Suppressor macrophage treated with lipopolysaccharide for 4 hours (primary cell): Measurements from ENCODE around the gene C13orf46.

Experiments
- DNase-seq: peaks from one replicate; pipeline ENCODE4 v3.0.0-alpha.2; 2020

C13orf46 gene

DNA sequence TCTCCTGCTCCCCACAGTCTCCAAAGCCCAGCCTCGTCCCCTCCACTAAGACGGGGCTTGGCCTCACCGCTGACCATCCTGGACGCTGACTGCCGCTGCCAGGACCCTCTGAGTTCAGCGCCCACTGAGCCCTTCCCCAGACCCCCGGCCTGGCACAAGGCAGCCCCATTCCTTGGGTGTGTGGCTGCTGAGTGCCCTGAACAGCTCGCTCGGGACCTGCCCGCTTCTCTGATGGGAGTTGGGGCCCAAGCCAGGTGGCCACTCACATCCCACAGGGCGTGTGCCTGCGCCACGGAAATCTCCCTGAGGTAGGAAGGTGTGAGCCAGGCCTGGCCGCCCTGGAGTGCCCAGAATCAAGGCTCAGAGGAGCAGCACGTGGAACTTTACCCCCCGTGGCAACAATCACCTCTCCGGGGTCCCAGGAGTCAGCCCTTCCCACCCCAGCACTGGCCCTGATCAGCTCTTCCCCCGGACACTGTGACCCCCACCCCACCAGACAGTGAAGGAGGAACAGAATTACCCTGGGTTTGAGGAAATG, 20.8 kb downstream of the C13orf46 start:
- DNase-seq: no peak

DNA sequence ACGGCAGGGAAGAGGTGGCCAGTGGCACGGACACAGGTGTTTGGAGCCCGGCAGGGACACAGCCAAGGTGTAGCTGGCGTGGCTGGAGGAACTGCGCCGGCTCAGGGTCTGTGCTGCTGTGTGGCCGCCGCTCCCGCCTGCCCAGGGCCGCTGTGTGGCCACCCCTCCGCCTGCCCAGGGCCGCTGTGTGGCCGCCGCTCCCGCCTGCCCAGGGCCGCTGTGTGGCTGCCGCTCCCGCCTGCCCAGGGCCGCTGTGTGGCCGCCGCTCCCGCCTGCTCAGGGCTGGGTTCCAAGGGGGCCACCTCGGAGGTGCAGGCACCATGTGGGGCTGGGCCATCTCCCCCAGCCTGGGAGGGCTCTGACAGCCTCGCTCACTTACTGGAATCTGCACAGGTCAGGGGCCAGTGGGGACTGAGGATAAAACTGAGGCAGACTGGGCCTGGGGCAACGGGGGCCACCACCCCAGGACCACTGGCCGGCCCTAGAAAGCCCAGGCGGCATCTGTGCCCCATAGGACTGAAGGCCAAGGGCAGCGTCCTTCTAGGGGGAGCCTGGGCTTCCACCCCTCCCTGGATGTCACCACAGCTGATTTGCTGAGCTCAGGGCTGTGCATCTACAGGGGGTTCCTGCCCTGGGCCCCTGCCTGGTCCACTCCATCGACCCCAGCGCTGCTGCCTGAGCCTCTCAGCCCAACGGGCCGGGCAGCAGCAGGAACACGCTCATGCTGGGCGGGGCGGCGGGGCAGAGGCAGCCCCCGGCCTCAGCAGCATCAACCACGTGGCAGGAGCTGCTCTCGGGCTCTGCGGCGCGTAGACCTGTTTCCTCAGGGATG, 21.5 kb downstream of the C13orf46 start:
- DNase-seq: no peak

DNA sequence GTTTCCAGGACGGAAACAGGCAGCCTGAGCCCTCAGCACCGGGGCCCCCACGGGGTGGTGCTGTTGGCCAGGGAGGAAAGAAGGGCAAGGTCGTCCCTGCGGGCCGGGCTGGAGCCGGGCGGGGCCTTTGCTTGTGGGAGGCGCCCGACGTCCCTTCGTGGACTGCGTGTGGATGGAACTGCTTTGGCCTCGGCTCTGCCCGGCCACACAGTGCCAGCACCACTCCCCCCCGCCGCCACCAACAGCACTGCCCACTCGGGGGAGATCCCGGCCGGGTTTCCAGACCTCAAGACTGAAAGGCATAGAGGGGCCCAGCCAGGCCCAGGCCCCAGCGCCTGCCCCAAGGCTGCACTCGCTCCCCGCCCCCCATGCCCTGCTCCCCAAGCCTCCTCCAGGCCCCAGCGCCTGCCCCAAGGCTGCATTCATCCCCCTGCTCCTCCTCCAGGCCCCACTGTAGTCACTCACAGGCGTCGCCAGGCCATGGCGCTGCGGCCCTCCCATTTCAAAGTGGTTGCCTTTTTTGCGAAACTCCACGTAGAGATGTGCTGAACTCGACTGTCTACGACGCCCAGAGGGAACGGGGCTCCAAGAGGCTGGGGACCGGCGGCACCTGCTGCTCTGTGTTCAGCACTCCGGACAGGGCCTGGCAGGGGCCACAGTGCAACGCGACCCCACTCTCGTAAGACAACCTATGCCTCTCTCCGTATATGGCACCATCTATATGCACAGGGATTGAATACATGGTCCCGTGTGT, 22.5 kb downstream of the C13orf46 start:
- peak; percentile 83 for DNase-seq

DNA sequence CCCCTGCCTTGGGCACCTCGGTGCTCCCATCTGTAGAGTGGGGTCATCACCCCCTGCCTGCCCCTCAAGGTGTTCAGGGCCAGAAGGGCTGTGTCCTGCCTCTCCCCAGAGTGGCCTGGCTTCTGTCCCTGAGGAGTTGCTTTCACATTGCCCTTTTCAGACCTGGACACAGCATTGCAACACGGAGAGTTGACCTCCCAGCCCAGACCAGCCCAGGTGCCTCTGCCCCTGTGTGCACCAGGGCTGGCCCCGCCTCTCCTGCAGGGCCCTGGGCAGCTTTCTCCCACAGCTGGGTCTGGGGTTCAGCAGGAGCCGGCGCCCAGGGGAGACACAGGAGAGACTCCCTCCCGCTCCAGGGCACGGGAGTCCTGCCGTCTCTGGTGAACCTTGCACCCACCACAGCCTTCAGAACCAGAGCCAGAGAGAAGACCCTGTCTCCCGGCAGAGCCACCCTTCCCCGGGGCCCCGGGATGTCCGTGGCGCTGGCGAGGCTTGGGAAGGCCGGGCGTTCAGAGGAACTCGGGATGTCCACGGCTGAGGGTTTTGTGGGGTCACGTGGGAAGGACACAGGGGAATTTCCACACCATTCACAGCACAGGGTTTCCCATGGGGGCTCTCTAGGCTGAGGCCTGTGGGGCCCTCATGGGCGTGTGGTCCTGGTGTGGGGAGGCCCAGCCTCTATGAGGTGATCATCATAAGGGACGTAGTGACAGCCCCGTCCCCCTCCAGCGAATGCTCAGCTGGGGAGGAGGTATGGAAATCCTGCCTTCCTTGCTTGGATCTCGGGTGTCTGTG, 23.2 kb downstream of the C13orf46 start:
- DNase-seq: no peak

DNA sequence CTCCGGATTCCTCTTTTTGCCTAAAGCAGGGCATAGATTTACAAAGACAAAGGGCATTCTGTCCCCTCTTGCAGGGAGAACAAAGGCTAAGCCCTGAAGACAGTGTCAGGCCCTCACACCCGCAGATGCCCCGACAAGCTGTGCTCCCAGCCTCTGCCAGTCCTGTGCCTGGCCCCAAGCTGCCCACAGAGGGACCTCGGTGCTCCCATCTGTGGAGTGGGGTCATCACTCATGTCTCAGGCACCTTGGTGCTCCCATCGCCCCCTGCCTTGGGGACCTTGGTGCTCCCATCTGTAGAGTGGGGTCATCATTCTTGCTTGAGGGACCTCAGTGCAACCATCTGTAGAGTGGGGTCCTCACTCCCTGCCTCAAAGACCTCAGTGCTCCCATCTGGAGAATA, 24.3 kb downstream of the C13orf46 start:
- no peak for DNase-seq

DNA sequence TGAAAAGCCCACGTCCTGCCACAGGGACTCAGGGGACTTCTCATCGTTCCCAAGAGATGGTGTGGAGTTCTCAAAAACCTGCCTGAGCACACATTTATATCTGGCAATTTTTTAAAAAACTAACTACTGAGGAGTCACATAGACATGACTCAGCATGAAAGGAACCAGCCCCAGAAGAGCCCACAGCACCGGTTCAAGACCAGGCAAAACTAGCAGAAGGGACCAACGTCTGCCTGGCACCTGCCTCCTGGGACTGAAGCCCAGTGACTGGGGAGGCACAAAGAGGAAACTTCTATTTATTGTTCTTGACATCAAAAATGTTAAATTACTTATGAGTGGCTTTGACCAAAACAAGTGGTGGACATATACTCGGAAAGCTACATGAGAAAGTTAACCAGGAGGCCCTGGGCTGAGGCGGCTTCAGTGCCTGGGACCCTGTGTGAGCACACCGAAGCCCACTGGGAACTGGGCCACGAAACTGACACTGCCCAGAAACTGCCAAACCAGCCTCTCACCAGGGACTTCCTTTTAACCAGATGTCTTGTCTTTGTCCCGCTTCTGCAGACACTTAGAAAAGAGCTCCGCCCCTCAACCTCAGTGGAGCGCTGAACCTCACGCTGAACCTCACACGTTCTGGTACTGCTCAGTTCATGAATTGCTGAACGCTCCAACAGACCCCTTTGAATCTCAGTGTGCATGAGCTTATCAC, 25.7 kb downstream of the C13orf46 start:
- DNase-seq: no peak

DNA sequence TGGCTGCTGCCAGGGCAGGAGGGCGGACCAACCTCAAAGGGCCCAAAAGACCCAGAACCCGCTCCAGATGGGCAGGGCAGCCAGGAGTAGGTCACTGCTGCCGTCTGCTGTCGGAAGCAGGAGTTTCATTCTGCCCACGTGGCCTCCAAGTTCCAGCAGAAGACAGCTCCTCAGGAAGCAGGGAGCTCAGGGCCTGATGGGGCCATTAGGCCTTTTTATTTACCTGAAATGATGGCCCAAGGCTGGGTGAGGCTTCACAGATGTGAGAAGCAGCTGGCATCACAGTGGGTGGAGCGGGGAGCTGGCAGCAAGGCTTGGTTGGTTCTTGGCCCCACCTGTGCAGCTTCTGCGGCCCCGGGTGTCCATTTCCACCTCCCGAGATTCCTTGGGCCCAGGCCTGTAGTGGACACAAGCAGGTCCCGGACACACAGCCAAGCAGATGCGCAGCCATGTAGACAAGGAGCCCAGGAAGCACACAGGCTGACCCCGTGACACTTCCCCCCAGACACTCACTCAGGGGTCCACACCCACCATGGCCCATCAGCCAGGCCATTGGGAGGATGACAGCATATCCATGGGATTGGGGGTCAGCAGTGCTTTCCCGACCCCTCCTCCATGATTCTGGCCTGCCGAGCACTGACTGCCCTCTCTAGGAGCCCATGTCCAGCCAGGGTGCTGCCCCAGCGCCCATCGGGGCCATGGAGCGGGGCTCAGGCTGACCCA, 26.4 kb downstream of the C13orf46 start:
- DNase-seq: peak; percentile 24

DNA sequence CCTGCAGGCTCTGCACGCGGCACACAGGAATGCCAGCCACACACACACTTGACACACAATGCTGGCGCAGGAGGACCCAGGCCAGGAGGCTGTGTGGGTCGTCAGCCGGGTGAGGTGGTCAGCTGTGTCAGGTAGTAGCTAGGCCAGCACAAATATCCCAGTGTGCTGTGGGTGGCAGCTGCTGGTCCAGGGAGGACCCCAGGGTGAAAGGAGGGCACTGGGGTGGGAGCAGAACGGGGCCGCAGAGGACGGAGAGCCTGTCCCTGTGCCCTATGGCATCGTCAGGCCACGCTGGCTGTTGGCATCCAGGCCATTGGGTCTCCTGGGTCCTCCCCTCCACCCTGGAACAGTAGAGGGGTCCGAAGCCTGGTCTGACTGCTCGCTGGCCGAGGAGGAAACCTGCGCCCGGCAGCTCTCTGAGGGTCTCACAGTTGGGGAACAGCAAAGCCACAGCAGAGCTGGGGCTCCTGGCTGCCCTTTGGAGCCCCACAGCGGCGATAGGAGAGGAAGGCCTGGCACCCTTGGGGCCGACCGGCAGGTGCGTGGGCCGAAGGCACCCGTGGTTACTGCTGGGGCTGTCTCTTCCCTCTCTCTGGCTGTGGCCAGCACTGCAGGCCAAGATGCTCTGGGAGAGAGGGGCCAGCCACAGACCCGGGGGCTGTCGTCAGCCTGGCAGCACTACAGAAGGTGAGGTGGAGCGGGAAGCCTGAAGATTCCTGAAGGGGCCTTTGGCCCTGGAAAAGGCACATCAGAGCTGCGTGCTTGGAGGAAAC, 27.3 kb downstream of the C13orf46 start:
- no peak for DNase-seq

DNA sequence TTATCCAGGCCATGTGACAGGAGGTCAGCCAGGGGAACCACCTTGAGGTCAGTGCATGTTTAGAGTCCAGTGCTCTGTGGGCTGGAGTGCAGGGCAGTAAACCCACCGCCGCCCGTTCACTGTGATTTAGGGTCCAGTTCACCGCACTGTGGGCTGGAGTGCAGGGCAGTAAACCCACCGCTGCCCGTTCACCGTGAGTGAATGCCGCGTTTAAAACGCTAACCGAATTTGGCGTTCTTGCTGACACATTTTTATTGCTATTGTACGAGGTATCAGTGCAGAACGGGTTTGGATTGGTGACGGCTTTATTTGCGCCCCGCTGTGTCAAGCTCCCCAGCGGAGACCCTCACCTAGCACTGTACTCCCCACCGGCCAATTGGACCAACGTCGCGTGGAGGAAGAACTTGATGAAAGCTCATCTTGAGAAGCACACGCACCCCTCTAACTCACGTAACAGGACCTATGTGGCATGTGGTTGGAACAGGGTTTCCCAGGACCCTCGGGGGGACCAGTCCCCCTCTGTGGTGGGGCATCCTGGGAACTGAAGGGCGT, 27.9 kb downstream of the C13orf46 start:
- DNase-seq: no peak

DNA sequence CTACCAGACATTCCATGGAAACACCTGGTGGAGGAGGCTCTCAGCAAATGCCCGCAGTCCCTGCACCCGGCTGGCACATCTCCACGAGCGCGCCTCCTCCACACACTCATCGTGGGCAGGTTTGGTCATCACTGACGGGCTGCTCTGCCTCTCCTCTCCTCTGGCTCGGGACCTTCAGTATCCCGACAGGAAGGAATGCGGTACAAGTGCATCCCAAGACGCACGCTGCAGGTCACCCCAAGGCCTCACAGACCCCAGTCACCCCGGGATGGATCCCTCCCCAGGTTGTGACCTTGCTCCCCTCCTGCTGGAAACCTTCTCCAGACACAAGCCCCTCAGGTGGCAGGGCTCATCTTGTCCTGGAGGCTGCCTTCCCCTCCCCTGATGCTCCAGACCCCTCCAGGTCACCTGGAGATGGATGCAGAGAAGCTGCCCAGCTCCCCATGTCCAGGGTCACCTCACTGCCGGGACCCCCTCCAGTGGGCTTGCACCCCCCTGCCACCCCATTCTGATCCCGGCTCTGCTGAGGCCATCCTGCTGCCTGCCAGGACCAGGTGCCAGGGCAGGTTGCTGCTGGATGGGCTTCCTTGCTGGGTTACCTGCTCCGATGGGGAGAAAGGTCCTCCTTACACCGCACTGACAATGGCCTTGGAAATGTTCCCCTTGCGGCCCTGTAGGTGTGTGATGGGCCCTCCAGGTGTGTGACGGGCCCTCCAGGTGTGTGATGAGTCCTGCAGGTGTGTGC, 29.9 kb downstream of the C13orf46 start:
- no peak for DNase-seq

DNA sequence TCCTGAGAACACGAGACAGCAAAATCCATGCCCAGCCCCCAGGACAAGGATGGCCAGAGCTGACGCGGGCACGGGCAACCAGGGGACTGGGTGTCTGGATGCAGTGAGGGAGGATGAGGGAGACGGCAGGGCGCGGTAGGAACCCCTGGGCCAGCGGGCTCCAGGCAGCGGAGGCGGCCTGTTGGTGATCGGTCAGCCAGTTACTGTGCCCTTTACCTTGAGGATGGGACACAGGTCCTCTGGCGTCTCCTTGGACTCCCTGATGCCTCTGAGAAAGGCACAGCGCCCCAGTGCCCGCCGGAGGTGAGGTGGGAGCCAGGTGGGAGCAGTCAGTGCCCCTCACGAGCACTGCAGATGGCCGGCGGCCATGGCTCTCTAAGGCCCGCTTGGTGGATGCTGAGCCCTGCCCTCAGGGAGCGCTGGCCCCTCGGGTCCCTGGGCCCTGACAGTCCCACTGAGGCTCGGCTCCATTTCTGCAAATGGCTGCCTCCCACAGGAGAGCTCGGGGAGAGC, 31.2 kb downstream of the C13orf46 start:
- no peak for DNase-seq

DNA sequence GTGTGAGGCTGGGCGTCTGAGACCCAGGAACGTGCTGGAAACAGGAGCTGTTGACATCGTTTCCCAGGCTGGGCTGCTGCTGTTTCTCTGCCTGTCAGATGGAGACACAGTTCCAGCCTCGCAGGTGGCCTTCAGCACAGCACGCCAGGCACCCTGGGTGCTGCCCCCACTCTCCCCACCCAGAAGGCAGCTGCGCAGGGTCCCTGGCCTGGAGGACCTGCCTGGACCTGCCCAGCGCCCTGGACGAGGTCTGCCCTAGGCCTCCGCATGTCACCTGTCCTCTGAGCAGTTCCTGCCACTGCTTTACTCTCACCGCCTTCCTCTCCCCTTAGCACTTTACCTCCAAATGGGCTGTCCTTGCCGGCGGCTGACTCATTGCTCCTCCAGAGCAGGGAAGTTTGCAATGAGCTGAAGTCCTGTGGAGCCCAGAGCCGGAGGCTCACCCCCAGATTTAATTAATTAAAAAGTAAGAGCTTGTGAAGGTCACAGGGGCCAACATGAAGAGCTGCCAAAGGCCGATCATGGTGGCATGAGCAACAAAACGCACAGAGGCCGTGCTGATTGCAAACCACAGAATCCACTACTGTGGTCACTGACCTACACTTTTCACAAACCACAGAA, 32.2 kb downstream of the C13orf46 start:
- no peak for DNase-seq

DNA sequence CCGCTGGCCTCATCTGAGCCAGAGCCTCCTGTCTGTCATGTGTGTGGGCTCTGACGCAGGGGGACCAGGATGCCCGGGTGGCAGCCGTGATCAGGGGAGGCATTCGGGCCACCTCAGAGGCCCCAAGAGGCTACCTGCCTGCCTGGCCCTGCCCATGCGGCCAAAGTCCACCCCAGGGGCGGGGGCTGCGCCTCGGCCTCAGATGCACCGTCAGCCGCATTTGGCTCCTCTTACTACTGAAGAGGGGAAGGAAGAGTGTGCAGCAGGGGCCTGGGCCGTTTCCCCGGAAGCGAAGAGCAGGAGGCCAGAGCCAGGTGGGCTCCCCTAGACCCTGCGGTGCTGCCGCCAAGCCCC, 34.0 kb downstream of the C13orf46 start:
- DNase-seq: no peak

DNA sequence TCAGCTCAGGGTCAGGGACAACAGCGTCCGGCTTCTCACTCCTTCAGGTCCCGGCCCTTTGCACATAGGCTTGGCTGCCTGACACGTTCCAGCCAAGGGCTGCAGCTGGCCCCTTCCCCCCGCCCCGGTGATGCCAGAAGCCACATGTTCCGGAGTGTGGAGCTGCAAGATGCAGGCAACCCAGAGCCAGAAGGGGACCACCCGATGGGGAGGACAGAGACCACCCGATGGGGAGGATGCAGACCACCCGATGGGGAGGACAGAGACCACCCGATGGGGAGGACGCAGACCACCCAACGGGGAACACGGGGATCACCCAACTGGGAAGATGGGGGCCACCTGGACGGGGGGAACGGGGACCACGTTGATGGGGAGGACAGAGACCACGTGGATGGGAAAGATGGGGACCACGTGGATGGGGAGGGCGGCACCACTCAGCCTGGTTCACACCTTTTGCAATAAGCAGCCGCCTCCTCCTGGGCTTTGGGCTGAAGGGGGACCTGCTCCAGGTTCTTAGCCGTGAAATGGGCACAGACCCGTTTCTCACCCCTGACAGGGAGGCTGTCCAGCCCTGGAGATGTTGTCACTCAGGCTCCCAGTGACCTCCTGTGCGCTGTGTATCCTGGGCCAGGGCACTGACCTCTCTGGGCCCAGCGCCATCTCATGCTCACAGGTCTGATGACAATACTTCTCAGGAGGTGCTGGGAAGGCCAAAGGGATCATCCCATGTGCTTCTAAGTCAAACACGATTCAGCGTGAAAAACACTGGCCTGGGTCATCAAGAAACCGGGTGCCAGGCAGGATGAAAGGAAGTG, 34.5 kb downstream of the C13orf46 start:
- no peak for DNase-seq

DNA sequence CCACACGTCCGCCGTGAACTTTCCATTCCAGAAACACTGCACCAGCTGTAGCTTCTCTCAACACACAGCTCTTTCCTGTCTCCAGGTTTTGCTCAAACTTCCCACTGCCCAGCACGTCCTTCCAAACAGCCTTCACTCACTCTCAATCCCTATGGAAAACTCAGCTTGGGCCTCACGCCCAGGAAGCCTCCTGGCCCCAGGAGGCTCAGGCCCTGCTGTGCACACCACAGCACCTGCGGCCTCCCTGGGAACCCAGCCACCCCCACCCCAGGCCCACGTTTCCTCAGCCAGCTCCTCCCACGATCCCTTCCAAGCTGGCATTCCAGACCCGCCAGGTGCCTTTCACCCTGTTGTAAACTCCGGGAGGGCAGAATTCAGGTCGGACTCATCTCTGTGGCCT, 35.2 kb downstream of the C13orf46 start:
- DNase-seq: no peak

DNA sequence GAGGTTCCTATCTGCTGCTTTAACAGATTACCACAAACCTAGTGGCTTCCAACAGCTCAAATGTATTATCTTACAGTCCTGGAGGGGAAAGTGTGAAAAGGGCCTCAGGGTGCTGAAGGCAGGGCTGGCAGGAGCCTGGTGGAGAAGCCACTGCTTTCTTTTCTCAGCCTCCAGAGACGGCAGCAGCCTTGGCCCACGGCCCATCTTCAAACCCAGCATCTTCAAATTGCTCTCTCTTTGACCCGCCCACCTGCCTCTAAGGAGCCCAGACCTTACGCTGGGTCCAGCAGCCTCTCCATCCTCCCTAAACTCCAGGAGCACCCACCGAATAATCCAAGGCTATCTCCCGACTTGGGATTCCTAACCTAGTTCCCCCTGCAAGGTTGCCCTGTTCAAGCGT, 35.6 kb downstream of the C13orf46 start:
- no peak for DNase-seq

DNA sequence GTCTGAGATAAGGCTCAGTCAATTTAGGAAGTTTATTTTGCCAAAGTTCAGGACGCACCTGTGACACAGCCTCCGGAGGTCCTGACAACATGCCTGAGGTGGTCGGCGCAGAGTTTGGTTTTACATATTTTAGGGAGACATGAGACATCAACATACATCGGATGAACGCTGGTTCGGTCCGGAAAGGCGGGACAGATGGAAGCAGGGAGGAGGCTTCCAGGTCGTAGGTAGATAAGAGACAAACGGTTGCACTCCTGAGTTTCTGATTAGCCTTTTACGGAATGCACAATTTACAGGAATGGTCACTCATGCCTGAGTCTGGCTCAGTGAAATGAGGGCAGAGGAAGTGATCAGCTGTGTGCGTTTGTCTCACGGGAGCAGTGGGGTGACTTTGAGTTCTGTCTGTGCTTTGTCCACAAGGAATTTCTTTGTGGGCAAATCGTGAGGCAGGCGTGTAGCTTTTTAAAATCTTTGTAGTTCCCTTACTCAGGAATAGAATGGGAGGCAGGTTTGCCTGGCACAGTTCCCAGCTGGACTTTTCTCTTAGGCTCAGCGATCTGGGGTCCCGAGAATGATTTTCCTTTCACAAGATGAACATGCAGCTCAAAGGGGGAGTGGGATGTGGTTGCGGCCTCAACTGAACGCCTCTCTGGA, 36.2 kb downstream of the C13orf46 start:
- DNase-seq: no peak

DNA sequence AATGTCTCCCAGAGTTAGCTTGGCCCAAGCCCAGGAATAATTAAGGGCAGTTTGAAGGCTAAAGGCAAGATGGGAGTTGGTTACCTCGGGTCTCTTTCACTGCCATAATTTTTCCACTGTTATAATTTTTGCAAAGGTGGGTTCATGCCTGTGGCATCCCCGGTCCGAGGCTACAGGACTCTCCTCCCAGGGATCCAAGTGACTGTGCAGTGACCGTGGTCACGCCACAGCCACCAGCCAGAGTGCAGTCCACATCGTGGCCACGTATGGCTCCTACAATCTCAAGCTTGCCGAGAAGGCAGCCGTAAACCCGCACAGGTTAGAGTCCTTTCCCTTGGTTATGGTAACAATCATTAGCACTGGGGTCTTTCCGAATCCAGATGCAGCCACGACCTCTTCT, 36.8 kb downstream of the C13orf46 start:
- DNase-seq: no peak
